Lung microvascular endothelial cell (primary cell): ENCODE measurements around the gene UBAP1. TPM values are rescaled to one million over a fixed set of nuclear protein-coding genes. Genes with fewer than 3 reads are reported as not detected.
"Not testable (repeated sequence)": the region's sequence is repeated elsewhere in the genome, so short reads cannot be mapped to it uniquely, and the experiment has no call there.

Experiments used
- DNase-seq, 2 donors: peaks; one replicate each; pipeline versions ENCODE4 v3.0.0 to v3.0.0-alpha.2; 2010; ENCODE audit warnings: low read depth in 2 of 2
- total RNA-seq: library from RNA; depleted of rRNA; stranded (reverse); fragments of >200 nt; gene quantifications from 2 replicates; pipeline ENCODE4 v1.2.1, GENCODE V29; 2014

UBAP1 gene
- total RNA-seq, 1 donor from 2014 or later = 20.2 TPM

GRCh38 chr9:34259315-34259714 lies 80.5 kb downstream of the UBAP1 start:
- DNase-seq = no peak

DNA sequence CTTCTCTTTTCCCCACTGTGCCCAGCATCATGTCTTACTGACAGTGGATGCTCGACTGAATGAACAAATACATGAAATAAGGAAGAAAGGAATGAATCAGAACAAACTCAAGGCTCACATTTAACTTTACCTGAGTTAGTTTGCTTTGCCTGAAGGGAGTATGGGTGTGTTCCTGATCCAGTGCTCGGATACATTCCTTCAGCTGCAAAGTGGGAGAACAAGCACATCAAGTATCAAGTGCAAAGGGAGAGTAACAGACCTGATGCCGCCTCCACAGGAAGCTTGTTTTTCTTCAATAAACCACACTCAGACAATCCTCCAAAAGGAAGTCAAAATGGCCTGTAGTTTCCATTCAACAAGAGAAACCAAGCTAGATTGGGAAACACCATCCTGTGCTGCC lies 84.1 kb downstream of the UBAP1 start:
- DNase-seq = no peak

GRCh38 chr9:34267660-34268059 lies 88.8 kb downstream of the UBAP1 start:
- DNase-seq = peak; percentile 39 to 72

GRCh38 chr9:34271265-34272006 lies 92.6 kb downstream of the UBAP1 start:
- DNase-seq = peak in 1 of 2 donors; percentile 86

GRCh38 chr9:34272101-34272541 lies 93.3 kb downstream of the UBAP1 start:
- peak; percentile 45 to 84 for DNase-seq

DNA sequence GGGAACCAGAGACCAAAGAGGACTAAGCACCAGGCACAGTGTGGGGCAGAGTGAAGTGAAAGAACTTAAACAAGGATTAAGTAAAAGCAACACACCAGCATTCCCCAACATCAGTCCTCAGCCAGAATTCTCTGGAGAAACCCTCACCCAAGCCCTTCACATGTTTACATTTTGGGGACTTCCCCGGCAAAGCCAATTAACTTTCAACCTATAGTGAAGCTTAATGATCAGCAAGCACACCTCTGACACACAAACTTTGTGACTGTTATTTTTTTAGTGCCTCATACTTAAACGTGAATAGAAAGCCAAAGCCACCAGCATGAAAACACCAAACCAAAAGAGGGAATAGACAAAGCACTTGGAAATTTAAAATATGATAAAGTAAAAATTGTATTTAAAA lies 94.7 kb downstream of the UBAP1 start:
- not testable (repeated sequence) for DNase-seq

DNA sequence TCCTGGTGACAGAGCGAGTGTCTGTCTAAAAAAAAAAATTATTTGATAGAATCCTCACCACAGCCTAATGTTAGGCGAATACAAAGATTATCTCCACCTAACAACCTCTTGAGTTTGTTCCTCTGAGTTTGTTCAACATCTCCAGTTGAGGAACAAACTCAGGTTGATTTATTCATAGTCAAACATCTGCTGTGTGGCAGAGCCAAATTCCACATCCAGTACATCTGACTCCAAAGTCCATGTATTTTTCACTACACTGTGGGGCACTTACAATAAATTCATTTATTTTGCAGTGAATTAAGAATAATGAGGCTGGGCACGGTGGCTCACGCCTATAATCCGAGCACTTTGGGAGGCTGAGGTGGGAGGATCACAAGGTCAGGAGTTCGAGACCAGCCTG lies 97.0 kb downstream of the UBAP1 start:
- DNase-seq = no peak

GRCh38 chr9:34276772-34277171 lies 97.9 kb downstream of the UBAP1 start:
- no peak for DNase-seq

DNA sequence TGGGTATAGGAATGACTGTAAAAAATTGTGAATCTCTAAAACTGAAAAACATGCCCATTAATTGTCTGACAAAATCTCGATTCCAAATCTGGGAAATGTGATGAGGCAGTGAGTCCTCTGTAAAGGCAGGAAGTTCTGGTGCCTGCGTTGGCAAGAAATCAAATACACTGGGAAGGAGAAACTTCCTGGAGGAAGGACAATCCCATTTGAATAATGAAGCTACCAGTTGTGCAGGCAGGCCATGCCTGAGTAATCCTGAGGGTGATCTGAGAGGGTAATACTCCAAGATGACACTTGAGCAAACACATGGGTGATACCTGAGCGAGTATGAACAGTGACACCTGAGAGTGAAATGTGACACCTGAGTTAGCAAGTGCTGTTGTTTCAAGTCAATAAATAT lies 100.6 kb downstream of the UBAP1 start:
- peak; percentile 85 to 92 for DNase-seq

DNA sequence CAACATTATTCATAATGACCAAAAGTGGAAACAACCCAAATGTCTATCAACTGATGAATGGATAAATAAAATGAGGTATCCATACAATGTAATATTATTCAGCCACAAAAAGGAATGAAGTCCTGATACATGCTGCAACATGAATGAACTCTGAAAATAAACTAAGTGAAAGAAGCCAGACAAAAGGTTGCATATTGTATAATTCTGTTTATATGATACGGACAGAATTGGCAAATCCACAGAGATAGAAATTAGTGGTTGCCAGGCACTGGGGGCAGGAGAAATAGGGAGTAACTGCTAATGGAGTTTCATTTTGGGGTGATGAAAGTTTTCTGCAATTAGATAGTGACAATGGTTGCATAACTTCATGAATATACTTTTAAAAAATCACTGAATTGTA lies 103.3 kb downstream of the UBAP1 start:
- no peak for DNase-seq

DNA sequence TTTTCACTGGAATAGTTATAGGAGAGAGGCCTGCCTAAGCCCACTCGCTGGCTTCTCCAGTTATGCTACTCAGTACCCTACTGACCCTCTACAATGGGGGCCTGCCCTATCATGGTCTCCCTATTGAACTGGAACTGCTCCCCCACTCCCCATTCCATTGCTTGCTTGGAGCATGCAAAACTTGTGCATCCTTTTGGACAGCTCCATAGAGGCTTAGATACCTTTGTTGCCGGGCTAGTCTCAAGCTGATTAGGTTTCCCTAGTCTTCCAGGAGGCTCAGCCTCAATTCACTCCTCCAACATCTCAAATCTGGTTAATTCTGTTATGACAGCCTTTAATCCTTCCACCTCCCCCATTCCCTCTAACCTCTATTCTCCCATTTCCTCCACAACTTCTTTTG lies 110.3 kb downstream of the UBAP1 start:
- DNase-seq = no peak

DNA sequence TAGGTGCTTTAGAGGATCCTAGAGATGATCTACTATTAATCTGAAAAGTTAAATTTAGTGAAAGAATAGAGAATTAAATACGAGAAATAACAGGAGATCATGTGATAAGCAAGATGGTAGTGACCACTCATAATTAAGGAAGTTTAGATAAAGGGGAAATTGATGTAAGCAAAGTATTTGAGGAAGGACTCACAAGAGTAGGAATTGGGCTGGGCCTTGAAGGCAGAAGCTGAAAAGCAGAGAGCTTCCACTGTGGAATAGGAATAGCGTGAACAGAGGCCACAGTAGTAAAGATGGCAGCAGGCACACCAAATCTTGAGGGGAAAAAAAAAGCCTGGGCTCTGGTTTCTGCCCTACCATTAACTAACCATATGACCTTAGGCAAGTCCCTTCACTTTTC lies 112.2 kb downstream of the UBAP1 start:
- no peak for DNase-seq

GRCh38 chr9:34291423-34291822 lies 112.6 kb downstream of the UBAP1 start:
- no peak for DNase-seq

DNA sequence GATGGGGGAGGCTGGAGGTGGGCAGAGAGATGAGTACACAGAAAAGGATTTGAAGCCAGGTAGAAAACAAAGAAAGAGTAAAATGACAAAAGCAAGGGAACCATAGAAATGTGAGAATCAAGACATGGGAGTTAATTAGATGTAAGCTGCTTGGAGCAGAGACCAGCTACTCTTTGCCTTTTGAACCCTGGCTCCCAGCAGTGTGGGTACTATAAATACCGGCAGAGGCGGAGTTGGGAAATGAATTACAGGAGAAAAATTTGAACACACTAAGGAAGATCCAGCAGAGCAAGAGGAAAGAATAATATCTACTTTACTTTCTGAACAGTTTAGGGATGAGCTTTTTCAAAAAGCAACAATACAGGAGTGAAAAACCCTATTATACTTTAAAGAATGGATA lies 113.7 kb downstream of the UBAP1 start:
- no peak for DNase-seq

DNA sequence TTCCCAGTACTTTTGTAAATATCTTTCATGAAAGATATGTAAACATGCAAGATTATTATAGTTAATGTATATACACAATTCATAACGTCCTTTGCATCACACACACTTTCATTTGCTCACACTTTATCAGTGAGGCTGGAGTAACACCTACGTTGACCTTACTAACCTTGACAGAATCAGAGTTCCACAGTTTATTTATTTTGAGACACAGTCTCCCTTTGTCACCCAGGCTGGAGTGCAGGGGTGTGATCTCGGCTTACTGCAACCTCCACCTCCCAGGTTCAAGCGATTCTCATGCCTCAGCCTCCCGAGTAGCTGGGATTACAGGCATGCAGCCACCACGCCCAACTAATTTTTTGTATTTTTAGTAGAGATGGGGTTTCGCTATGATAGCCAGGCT lies 122.2 kb downstream of the UBAP1 start:
- DNase-seq = not testable (repeated sequence)

Other genes starting within 250 kb of the UBAP1 start
- gene UBAP2, start 130.2 kb upstream of the UBAP1 start, total RNA-seq = 12.4 and 27.0 TPM in 2 replicates
- gene DCAF12, start 52.3 kb upstream of the UBAP1 start, total RNA-seq = 13.5 and 18.8 TPM in 2 replicates
- gene KIF24, start 150.2 kb downstream of the UBAP1 start, total RNA-seq = 0.40 and 1.1 TPM in 2 replicates
- gene NUDT2, start 150.5 kb downstream of the UBAP1 start, total RNA-seq = 30.9 and 38.3 TPM in 2 replicates
- gene MYORG, start 197.9 kb downstream of the UBAP1 start, total RNA-seq = 1.7 and 2.6 TPM in 2 replicates